Retina (tissue), 1 donor: ENCODE results near the gene SYS1.
A peak's percentile ranks its signal among the peaks of the same experiment; 100 is the strongest.

ENCODE experiments used
- DNase-seq: peaks from one replicate; pipeline ENCODE4 v3.0.0-alpha.2; 2016

SYS1 gene

DNA sequence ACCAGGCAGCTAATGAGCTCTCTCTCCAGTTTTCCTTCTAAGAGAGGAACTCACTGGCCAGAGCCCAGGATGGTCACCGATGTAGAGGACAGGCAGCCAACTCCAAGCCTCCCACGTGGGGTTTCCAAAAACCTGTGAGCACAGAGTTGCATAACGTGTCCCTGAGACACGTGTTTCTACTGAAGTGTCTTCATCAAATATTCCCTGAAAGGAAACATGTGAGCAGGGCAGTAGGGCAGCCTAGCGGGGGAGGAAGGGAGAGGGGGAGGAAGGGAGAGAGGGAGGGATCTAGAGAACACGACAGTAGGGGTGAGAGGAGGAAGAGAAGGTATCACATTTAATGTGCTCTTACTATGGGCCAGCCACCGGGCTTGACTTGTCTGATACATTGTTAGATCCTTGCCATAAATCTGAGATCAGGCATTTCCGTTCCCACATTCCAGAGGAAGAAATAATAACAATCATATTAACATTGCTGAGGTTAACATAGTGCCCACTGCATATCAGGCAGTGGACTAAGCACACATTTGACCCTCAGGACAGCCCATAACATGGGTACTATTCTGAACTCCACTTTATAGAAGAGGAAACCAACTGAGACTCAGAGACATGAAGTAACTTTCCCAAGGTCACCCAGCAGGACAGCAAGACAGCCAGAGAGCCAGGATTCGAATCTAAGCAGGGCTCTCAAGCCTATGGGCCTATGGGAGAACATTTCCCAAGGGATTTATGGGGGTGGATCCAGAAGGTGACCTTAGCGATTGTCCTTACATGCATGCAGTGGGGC is 4.5 kb upstream of the SYS1 start:
- DNase-seq, result no peak

GRCh38 chr20:45359069-45359405 is 3.9 kb upstream of the SYS1 start:
- no peak for DNase-seq

DNA sequence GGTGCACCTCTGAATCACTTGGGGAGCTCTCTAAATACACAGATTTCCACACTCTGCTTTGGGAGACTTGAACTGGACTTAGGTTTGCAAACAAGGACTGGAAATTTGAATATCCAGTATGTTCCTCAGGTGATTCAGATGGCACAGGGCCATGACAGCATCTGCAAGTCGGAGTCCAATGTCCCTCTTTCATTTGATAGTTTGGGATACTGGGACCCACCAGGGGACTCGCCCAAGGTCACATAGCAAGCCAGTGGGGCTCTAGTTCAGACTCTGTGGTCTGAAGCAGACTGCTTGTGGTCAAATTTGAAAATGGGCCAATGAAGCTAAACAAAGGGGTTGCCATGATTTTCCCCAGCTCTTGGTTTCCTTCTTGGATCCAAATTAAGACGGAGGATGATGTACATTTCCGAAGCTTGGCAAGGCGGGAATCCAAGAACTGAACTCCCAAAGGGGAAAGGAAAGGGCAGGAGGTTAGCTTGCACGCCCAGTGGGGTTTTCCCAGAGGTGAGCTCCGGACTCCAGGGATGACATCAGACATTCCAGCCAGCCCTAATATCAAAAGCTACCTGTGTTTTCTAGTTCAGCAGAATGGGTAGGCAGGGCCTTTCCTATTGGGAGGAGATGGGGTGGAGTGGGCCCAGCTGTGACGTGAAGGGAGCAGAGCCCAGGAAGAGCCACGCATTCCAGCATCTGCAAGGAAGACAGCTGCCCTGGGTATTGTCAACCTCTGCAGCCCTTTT is 3.4 kb upstream of the SYS1 start:
- DNase-seq, result no peak

- no peak for DNase-seq
Observed at GRCh38 chr20:45361793-45362192, 1.2 kb upstream of the SYS1 start.

- DNase-seq, result no peak
Observed at GRCh38 chr20:45363611-45364492, 896 bp downstream of the SYS1 start.

DNA sequence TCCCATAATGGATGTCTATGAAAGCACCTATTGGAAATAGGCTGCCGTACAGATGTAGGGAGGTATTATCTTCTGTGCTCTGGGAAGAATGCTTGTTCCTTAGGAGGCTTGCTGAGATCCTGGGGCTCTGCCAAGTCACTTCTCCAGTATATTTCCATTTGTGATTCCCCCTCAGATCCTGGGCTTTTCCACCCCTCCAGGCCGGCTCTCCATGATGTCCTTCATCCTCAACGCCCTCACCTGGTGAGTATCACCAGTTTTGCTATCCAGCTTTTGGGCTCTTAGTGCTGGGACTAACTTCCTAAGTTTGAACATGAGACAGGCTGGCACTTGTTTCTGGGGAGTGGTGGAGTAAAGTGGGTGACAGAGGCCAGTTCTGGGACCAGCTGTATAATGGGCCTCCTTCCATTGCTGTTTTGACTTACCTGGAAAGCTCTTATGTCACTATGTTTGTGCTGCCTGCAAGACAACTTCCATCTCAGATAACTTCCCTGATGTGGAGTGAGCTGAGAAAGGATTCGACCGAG is 2.6 kb downstream of the SYS1 start:
- no peak for DNase-seq

DNA sequence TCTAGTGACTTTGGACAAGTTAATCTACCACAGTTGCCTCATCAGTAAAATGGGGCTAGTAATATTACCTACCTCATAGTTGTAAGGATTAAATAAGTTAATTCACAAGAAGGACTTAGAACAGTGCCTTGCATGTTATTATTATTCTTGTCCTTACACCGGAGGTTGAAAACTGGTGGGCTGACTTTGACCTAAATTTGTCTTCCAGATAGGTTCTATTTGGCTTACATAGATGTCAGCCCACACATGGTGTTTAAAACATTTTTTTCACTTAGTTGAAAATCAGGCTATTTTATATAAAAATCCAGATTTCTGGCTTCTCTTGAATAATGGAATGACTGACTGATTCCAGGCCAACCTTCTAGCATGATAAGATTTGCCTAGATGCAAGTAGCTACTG is 3.2 kb downstream of the SYS1 start:
- no peak for DNase-seq

GRCh38 chr20:45366631-45367030 is 3.7 kb downstream of the SYS1 start:
- no peak for DNase-seq

- DNase-seq, result no peak
Observed at GRCh38 chr20:45367126-45367525, 4.2 kb downstream of the SYS1 start.

DNA sequence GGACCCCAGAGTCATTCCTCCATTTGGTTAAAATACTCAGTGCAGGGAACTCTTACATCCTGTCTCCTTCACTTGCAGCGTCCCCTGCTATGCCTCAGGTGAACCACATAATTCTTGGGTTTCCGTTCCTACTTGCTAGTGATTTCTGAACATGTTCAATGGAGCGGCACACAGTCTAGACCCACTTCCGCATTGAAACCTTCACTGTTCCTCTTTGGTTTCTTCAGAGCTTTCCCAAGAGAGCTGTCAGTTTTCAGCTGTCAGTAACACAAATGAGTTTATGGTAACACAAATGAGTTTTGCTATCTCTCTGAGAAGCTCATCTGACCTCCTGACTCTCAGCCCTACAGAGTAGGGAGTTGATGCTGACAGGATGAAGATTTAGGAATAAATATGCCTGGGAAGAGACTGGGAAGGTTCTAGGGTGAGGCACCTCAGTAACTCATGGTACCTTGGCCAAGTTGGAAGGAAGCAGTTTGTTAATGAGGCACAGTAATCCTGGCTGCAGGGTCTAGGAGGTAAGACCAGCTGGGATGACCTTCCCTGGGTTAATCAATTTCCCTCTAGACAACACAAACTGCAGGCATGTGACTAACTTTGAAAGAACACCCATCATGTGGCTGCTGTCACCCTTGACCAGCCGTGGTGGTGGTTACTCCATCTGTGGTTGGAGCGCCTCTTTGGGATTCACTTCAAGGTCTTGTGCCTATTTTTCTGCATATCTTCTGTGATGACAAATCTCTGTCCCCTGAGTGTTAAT is 5.4 kb downstream of the SYS1 start:
- DNase-seq, result no peak

- DNase-seq, result no peak
Observed at GRCh38 chr20:45370571-45371160, 7.7 kb downstream of the SYS1 start.

- DNase-seq, result no peak
Observed at GRCh38 chr20:45372241-45372640, 9.3 kb downstream of the SYS1 start.

DNA sequence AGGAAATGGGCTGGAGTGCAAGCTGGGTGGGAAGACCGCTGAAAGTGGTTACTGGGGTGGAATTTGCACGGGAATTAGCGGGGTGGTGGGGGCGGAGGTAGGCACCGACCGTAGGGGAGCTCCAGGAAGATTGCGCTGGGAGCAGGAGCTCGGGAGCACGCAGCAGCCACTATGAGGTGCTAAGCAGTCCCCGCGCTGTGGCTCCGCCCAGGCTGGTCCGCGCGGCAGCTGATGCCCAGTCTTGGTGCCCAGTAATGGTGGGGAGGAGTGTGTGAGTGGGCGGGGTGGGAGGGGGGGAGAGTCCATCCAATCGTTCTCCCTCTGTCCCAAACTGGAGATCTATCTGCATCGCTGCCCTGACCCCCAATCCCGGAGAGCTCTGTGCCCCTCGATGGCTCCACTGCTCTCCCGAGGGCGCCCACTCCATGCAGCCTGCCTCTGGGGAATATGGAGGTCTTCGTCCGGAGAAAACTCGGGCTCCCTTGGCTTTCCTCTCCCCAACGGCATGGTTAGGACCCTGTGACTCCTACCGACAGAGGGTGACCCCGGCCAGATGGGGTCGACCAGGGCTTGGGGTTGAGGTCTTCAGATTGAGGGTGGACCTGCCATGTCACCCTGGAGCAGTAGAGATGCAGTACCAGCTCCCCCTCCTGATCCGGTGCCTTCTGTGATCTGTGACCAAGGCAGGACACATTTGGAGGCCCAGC is 9.8 kb downstream of the SYS1 start:
- DNase-seq, result no peak

- DNase-seq, result peak; percentile 82
Observed at GRCh38 chr20:45373353-45374100, 10.6 kb downstream of the SYS1 start.

GRCh38 chr20:45374101-45374467 is 11.1 kb downstream of the SYS1 start:
- no peak for DNase-seq

- no peak for DNase-seq
Observed at GRCh38 chr20:45374966-45375365, 12.0 kb downstream of the SYS1 start.

DNA sequence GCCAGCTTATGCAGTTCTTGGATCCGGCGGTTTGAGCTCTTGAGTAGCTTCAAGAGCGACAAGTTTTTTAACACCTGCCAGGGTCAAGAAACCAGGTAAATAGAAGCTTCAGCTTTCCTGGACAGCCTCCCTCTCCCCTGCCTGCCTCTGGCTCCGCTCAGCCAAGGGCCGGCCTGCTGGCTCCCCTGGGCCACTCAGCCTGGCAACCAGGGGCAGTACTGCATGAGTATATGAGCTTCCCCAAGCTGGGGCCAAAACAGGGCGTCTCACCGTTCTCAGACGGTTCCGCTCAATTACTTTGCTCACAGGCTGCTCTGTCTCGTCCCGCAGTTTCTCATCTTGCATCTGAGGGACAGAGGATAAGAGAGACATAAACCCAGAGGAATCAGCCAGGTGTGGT is 14.3 kb downstream of the SYS1 start:
- no peak for DNase-seq

- DNase-seq, result no peak
Observed at GRCh38 chr20:45378191-45378590, 15.2 kb downstream of the SYS1 start, which contains the start of gene TP53TG5. Gene TP53TG5 (minus strand): TSS chr20:45378325. CDS start chr20:45378236, 89 bp downstream.

GRCh38 chr20:45387274-45387673 is 24.3 kb downstream of the SYS1 start:
- DNase-seq, result no peak

GRCh38 chr20:45390931-45391330 is 28.0 kb downstream of the SYS1 start:
- DNase-seq, result no peak

GRCh38 chr20:45391559-45391958 is 28.6 kb downstream of the SYS1 start:
- no peak for DNase-seq
